ENCODE measurements around the gene SDHAF1. TPM values are rescaled to one million over a fixed set of nuclear protein-coding genes. Genes with fewer than 3 reads are reported as not detected.

Gene SDHAF1
- total and polyA plus RNA-seq, 2 of the 8 experiments (the other 6 are each of a cell fraction or from before 2014, with no cell fraction given), result 16.0 to 21.3 TPM

- 0 out of 2 replicates have a peak overlapping the region, but pooled peaks have one; percentile 34 for H2BK20ac ChIP-seq (ENCODE audit: low read length)
- H3K14ac ChIP-seq (ENCODE audit: insufficient read length), result no peak overlapping the region
- no peaks in the 10 kb centered on the region for H3K9me3 ChIP-seq (ENCODE audit: insufficient read depth in 2 of 2, low read depth in 1 of 2, low read length in 1 of 2)
- H3K9ac ChIP-seq (replicated peaks in 1 of 4; ENCODE audit: extremely low read depth in 1 of 4, low read depth in 3 of 4, low read length in 3 of 4), result no peak overlapping the region
- no peak overlapping the region for H3K4ac ChIP-seq (replicated peaks; ENCODE audit: insufficient read length, low read depth, low read length)
- no peaks in the 10 kb centered on the region for H3K36me3 ChIP-seq (ENCODE audit: control insufficient read depth in 2 of 4, insufficient read depth in 4 of 4, low read length in 3 of 4)
- CTCF ChIA-PET (ENCODE audit: partially characterized antibody), result interaction anchor here (0.6 to 5.4 kb wide), 23 partner anchors 9 to 196 kb away, joined by 3 to 47 read pairs (median 4); partner anchors contain the start of gene SDHAF1
- H2BK12ac ChIP-seq (ENCODE audit: low read depth, low read length), result no peak overlapping the region
- peak overlapping the region; percentile 22 for H4K91ac ChIP-seq (replicated peaks; ENCODE audit: insufficient read length, low read length)
- DNase-seq (ENCODE audit: low read depth in 1 of 2, low spot score in 2 of 2) (peak in 1 of 2 experiments; percentile 86), FAIRE-seq (no peak)
- H3K23me2 ChIP-seq (ENCODE audit: low read depth, low read length), result no peaks in the 10 kb centered on the region; the same call in 1 of the 2 replicates
- 60% methylated on average over 13 of the region's 14 CpGs; no CpG with 5 or more reads in 1 of the 2 experiments for WGBS, 2 experiments (ENCODE audit: extremely low coverage in 1 of 2, insufficient coverage in 1 of 2, insufficient read length in 1 of 2, insufficient replicate concordance in 2 of 2, low coverage in 1 of 2, low lambda C conversion rate in 2 of 2, missing lambda C conversion rate in 1 of 2)
- H3K18ac ChIP-seq (ENCODE audit: extremely low read depth, low read length), result no peak overlapping the region
- no peak overlapping the region for H2BK5ac ChIP-seq (ENCODE audit: low read depth, low read length)
- no peak overlapping the region for H3K27ac ChIP-seq (ENCODE audit: low read depth, low read length)
- H3K79me2 ChIP-seq (ENCODE audit: control insufficient read depth in 1 of 2, insufficient read depth in 2 of 2, low read length in 2 of 2), result no peaks in the 10 kb centered on the region
- no peaks in the 10 kb centered on the region for H3K79me1 ChIP-seq (ENCODE audit: low read depth, low read length)
- H3K23ac ChIP-seq (ENCODE audit: insufficient read length), result no peak overlapping the region
- H2AK5ac ChIP-seq (ENCODE audit: low read depth, low read length), result peak overlapping the region; percentile 44; the same call in 1 of the 2 replicates
- H4K20me1 ChIP-seq (replicated peaks in 1 of 2; ENCODE audit: control insufficient read depth in 1 of 2, insufficient read depth in 2 of 2, low read length in 2 of 2), result peaks cover 0 to 5% of the 10 kb centered on the region in 2 experiments
- no peak overlapping the region for H3K4me3 ChIP-seq (ENCODE audit: extremely low read depth in 1 of 4, insufficient read depth in 2 of 4, low read depth in 3 of 4, low read length in 4 of 4)
- peaks cover 0 to 6% (median 1%) of the 10 kb centered on the region in 4 experiments; a peak in 6 of 7 replicates for H3K4me1 ChIP-seq (replicated peaks in 1 of 4; ENCODE audit: control insufficient read depth in 3 of 4, insufficient read depth in 4 of 4, low read length in 3 of 4)
- H2BK15ac ChIP-seq (ENCODE audit: low read length), result no peak overlapping the region
- no peak overlapping the region for H3K4me2 ChIP-seq (ENCODE audit: insufficient read depth in 1 of 2, low read depth in 2 of 2, low read length in 2 of 2)
- H4K8ac ChIP-seq (ENCODE audit: extremely low read depth, insufficient read depth, low read length), result no peak overlapping the region
- H2BK120ac ChIP-seq (replicated peaks; ENCODE audit: low read depth, low read length), result no peak overlapping the region
- H3K27me3 ChIP-seq (replicated peaks in 1 of 4; ENCODE audit: control insufficient read depth in 3 of 4, extremely low read depth in 1 of 4, insufficient read depth in 3 of 4, low read length in 3 of 4), result peaks cover 0 to 2% (median 0%) of the 10 kb centered on the region in 4 experiments; a peak in 1 of 7 replicates
- no peak overlapping the region for H4K5ac ChIP-seq (ENCODE audit: insufficient read length, low read depth, low read length)
- no peak overlapping the region for H3K56ac ChIP-seq (replicated peaks; ENCODE audit: insufficient read length, low read depth, low read length)
- no peak overlapping the region for H2AFZ ChIP-seq (ENCODE audit: low read length)
- POLR2A ChIA-PET (ENCODE audit: partially characterized antibody), result interaction anchor here (0.6 to 1.5 kb wide), 3 partner anchors 13 to 16 kb away, joined by 3 read pairs; no protein-coding TSS in a partner anchor
- TF ChIP-seq EP300 (IDR thresholded peaks at IDR 0.05; ENCODE audit: borderline replicate concordance in 1 of 2, low read depth in 2 of 2, low read length in 2 of 2) (0 out of 3 replicates have a peak, but pooled peaks of 1 of the 2 experiments have one; percentile 31), BACH1 (IDR thresholded peaks at IDR 0.05; ENCODE audit: low read length) (no peak), MAX (IDR thresholded peaks at IDR 0.05) (peak; percentile 68), TAF1 (IDR thresholded peaks at IDR 0.05; ENCODE audit: low read depth, low read length) (no peak), MAFK (IDR thresholded peaks at IDR 0.05; ENCODE audit: low read depth, low read length) (no peak), CHD1 (IDR thresholded peaks at IDR 0.05; ENCODE audit: low read depth, low read length) (no peak), NRF1 (IDR thresholded peaks at IDR 0.05; ENCODE audit: low read depth, low read length) (no peak), SP4 (IDR thresholded peaks at IDR 0.05; ENCODE audit: low read length) (no peak), TCF12 (IDR thresholded peaks at IDR 0.05; ENCODE audit: low read depth, low read length) (peak; percentile 74; the same call in 1 of the 2 replicates), BCL11A (IDR thresholded peaks at IDR 0.05; ENCODE audit: low read depth in 2 of 2, low read length in 2 of 2) (no peak), SP2 (IDR thresholded peaks at IDR 0.05; ENCODE audit: low read length) (no peak), JUN (IDR thresholded peaks at IDR 0.05; ENCODE audit: low read depth, low read length) (no peak)
Measured at GRCh38 chr19:35977446-35978222, 17.4 kb upstream of the SDHAF1 start.

All from H1 (cell line).